ENCODE data around the gene FBXL19. TPM values are rescaled to one million over a fixed set of nuclear protein-coding genes. Genes with fewer than 3 reads are reported as not detected.

The FBXL19 gene
- total and polyA plus RNA-seq, 2 donors (not counting 1 experiment from before 2014, with no cell fraction given): 9.0 to 25.0 TPM

GRCh38 chr16:30922420-30922959 is 882 bp upstream of the FBXL19 start:
- ATAC-seq (ENCODE audit: low read depth): peak; percentile 73
- H3K4me3 ChIP-seq (ENCODE audit: control extremely low read depth in 1 of 5, extremely low read depth in 1 of 5, insufficient read depth in 1 of 5, low read depth in 2 of 5, low read length in 4 of 5): peak overlapping the region; percentile 80 to 100 (median 98)
- Mint-ChIP-seq H3K27me3 (no peaks in the 10 kb centered on the region), H3K9me3 (ENCODE audit: insufficient read depth) (no peaks in the 10 kb centered on the region), H3K4me1 (peaks cover 19% of the 10 kb centered on the region), H3K4me3 (peak overlapping the region; percentile 100), H3K27ac (peak overlapping the region; percentile 100)
- peak overlapping the region; percentile 97 to 99 for H3K27ac ChIP-seq (ENCODE audit: low read length in 2 of 2)
- peak overlapping the region; percentile 90 for H3K9ac ChIP-seq (ENCODE audit: low read length)
- no peaks in the 10 kb centered on the region for H3K36me3 ChIP-seq (replicated peaks in 1 of 2; ENCODE audit: control extremely low read depth in 1 of 2, control insufficient read depth in 1 of 2, extremely low read depth in 1 of 2, insufficient read depth in 2 of 2, low read length in 1 of 2)
- peak overlapping the region; percentile 95 for H2AFZ ChIP-seq (ENCODE audit: insufficient read depth, low read depth, low read length, poor library complexity, severe bottlenecking)
- DNase-seq: peak; percentile 99
- H3K9me3 ChIP-seq (ENCODE audit: control extremely low read depth in 1 of 3, control insufficient read depth in 2 of 3, insufficient read depth in 1 of 3, low read length in 2 of 3): no peaks in the 10 kb centered on the region
- H3K27me3 ChIP-seq (replicated peaks in 1 of 4; ENCODE audit: control extremely low read depth in 1 of 4, control insufficient read depth in 3 of 4, insufficient read depth in 4 of 4, low read length in 3 of 4): no peaks in the 10 kb centered on the region
- WGBS (ENCODE audit: insufficient coverage): under 1% methylated on average over 38 of the region's 42 CpGs
- H4K20me1 ChIP-seq (ENCODE audit: control insufficient read depth, insufficient read depth, low read length, poor library complexity, severe bottlenecking): no peaks in the 10 kb centered on the region
- POLR2A ChIA-PET: interaction anchor here (0.5 to 1.2 kb wide), 4 partner anchors 20 to 175 kb away, joined by 3 to 5 read pairs (median 3); no protein-coding TSS in a partner anchor
- CTCF ChIA-PET: interaction anchor here (0.7 to 1.0 kb wide), 3 partner anchors 21 to 108 kb away, joined by 3 to 14 read pairs (median 5); no protein-coding TSS in a partner anchor
- H3K79me2 ChIP-seq (ENCODE audit: control insufficient read depth, insufficient read depth, low read length): no peaks in the 10 kb centered on the region
- peaks cover 0 to 21% of the 10 kb centered on the region in 2 donors for H3K4me1 ChIP-seq (ENCODE audit: control insufficient read depth in 2 of 2, insufficient read depth in 2 of 2, low read length in 2 of 2)
- intact Hi-C loops (cut with micrococcal nuclease): loop anchor here (1.0 to 2.0 kb wide), 12 partner anchors 20 to 1998 kb away; partner anchors contain the start of genes CFAP119, ORAI3, PHKG2 and RABEP2
- TF ChIP-seq CTCF (IDR thresholded peaks at IDR 0.05): no peak
- no peak for TF ChIP-seq EZH2 (IDR thresholded peaks at IDR 0.05; ENCODE audit: borderline replicate concordance, insufficient read depth, low read depth, low read length, poor library complexity, severe bottlenecking)
- H3K4me2 ChIP-seq (replicated peaks; ENCODE audit: low read depth, low read length, poor library complexity, severe bottlenecking): peak overlapping the region; percentile 92

- ChIA-PET POLR2A (interaction anchor here (0.8 to 1.1 kb wide), 3 partner anchors 49 to 790 kb away, joined by 3 to 10 read pairs (median 3); partner anchors contain the start of gene KAT8), CTCF (no interaction called here)
- no peaks in the 10 kb centered on the region for H3K9me3 Mint-ChIP-seq (ENCODE audit: insufficient read depth)
- peak overlapping the region; percentile 97 to 99 for H3K27ac ChIP-seq (ENCODE audit: low read length in 2 of 2)
- H3K36me3 ChIP-seq (replicated peaks in 1 of 2; ENCODE audit: control extremely low read depth in 1 of 2, control insufficient read depth in 1 of 2, extremely low read depth in 1 of 2, insufficient read depth in 2 of 2, low read length in 1 of 2): no peaks in the 10 kb centered on the region
- H3K9ac ChIP-seq (ENCODE audit: low read length): peak overlapping the region; percentile 90
- H3K4me1 Mint-ChIP-seq: peaks cover 19% of the 10 kb centered on the region
- intact Hi-C loops (cut with micrococcal nuclease): loop anchor here (1.0 to 2.0 kb wide), 14 partner anchors 21 to 1998 kb away; partner anchors contain the start of genes CFAP119, ORAI3, PHKG2 and RABEP2
- peak overlapping the region; percentile 100 for H3K27ac Mint-ChIP-seq
- H4K20me1 ChIP-seq (ENCODE audit: control insufficient read depth, insufficient read depth, low read length, poor library complexity, severe bottlenecking): no peaks in the 10 kb centered on the region
- peaks cover 0 to 21% of the 10 kb centered on the region in 2 donors for H3K4me1 ChIP-seq (ENCODE audit: control insufficient read depth in 2 of 2, insufficient read depth in 2 of 2, low read length in 2 of 2)
- 2% methylated on average over 32 of the region's 33 CpGs for WGBS (ENCODE audit: insufficient coverage)
- H3K27me3 ChIP-seq (replicated peaks in 1 of 4; ENCODE audit: control extremely low read depth in 1 of 4, control insufficient read depth in 3 of 4, insufficient read depth in 4 of 4, low read length in 3 of 4): no peaks in the 10 kb centered on the region
- H2AFZ ChIP-seq (ENCODE audit: insufficient read depth, low read depth, low read length, poor library complexity, severe bottlenecking): peak overlapping the region; percentile 95
- peak overlapping the region; percentile 92 for H3K4me2 ChIP-seq (replicated peaks; ENCODE audit: low read depth, low read length, poor library complexity, severe bottlenecking)
- DNase-seq: peak; percentile 98
- ATAC-seq (ENCODE audit: low read depth): peak; percentile 69
- TF ChIP-seq CTCF (IDR thresholded peaks at IDR 0.05) (no peak), EZH2 (IDR thresholded peaks at IDR 0.05; ENCODE audit: borderline replicate concordance, insufficient read depth, low read depth, low read length, poor library complexity, severe bottlenecking) (no peak)
- peak overlapping the region; percentile 100 for H3K4me3 Mint-ChIP-seq
- H3K27me3 Mint-ChIP-seq: no peaks in the 10 kb centered on the region
- H3K4me3 ChIP-seq (ENCODE audit: control extremely low read depth in 1 of 5, extremely low read depth in 1 of 5, insufficient read depth in 1 of 5, low read depth in 2 of 5, low read length in 4 of 5): peak overlapping the region; percentile 80 to 100 (median 98)
- no peaks in the 10 kb centered on the region for H3K79me2 ChIP-seq (ENCODE audit: control insufficient read depth, insufficient read depth, low read length)
- no peaks in the 10 kb centered on the region for H3K9me3 ChIP-seq (ENCODE audit: control extremely low read depth in 1 of 3, control insufficient read depth in 2 of 3, insufficient read depth in 1 of 3, low read length in 2 of 3)
Measured at GRCh38 chr16:30922960-30923535, 324 bp upstream of the FBXL19 start.

Measured in B cell (primary cell).